ENCODE data around the gene ZBP1.
A peak's percentile ranks its signal among the peaks of the same experiment; 100 is the strongest.

ZBP1 gene

GRCh38 chr20:57620999-57621398 lies 773 bp upstream of the ZBP1 start:
- H3K27me3 ChIP-seq (ENCODE audit: insufficient read depth, low read depth): no peaks in the 10 kb centered on the region
- H3K27ac ChIP-seq: peak overlapping the region; percentile 89
- peak overlapping the region; percentile 56; the same call in 1 of the 2 replicates for H3K9ac ChIP-seq
- no peaks in the 10 kb centered on the region for H4K20me1 ChIP-seq (ENCODE audit: insufficient read depth)
- peak overlapping the region; percentile 55 for H3K4me2 ChIP-seq
- no peak for TF ChIP-seq CTCF (conservative IDR thresholded peaks at IDR 0.05; ENCODE audit: low read depth, low read length)
- H2AFZ ChIP-seq (ENCODE audit: low read depth): peak overlapping the region; percentile 28
- H3K79me2 ChIP-seq (ENCODE audit: insufficient read depth, low read depth): no peaks in the 10 kb centered on the region
- no peak overlapping the region for H3K4me3 ChIP-seq (IDR thresholded peaks at IDR 0.05; ENCODE audit: insufficient read depth, low read depth, low read length)
- peaks cover 64% of the 10 kb centered on the region for H3K4me1 ChIP-seq (ENCODE audit: low read depth, poor library complexity, severe bottlenecking)
- H3K36me3 ChIP-seq (ENCODE audit: insufficient read depth): no peaks in the 10 kb centered on the region

- peak overlapping the region; percentile 89 for H3K27ac ChIP-seq
- H4K20me1 ChIP-seq (ENCODE audit: insufficient read depth): no peaks in the 10 kb centered on the region
- no peak overlapping the region for H3K4me3 ChIP-seq (IDR thresholded peaks at IDR 0.05; ENCODE audit: insufficient read depth, low read depth, low read length)
- no peaks in the 10 kb centered on the region for H3K27me3 ChIP-seq (ENCODE audit: insufficient read depth, low read depth)
- peak overlapping the region; percentile 70 for H3K9ac ChIP-seq
- H3K4me2 ChIP-seq: peak overlapping the region; percentile 99
- H2AFZ ChIP-seq (ENCODE audit: low read depth): peak overlapping the region; percentile 41
- 0 out of 2 replicates have a peak, but pooled peaks have one; percentile 0 for TF ChIP-seq CTCF (conservative IDR thresholded peaks at IDR 0.05; ENCODE audit: low read depth, low read length)
- H3K36me3 ChIP-seq (ENCODE audit: insufficient read depth): no peaks in the 10 kb centered on the region
- H3K79me2 ChIP-seq (ENCODE audit: insufficient read depth, low read depth): no peaks in the 10 kb centered on the region
- H3K4me1 ChIP-seq (ENCODE audit: low read depth, poor library complexity, severe bottlenecking): peaks cover 69% of the 10 kb centered on the region
Observed at GRCh38 chr20:57619051-57619831, 985 bp downstream of the ZBP1 start.

GRCh38 chr20:57618764-57619050 lies 1.5 kb downstream of the ZBP1 start:
- no peak for TF ChIP-seq CTCF (conservative IDR thresholded peaks at IDR 0.05; ENCODE audit: low read depth, low read length)
- Histone ChIP-seq H4K20me1 (ENCODE audit: insufficient read depth) (no peaks in the 10 kb centered on the region), H3K27ac (peak overlapping the region; percentile 89), H3K4me1 (ENCODE audit: low read depth, poor library complexity, severe bottlenecking) (peaks cover 69% of the 10 kb centered on the region), H2AFZ (ENCODE audit: low read depth) (peak overlapping the region; percentile 41), H3K9ac (peak overlapping the region; percentile 70), H3K4me3 (IDR thresholded peaks at IDR 0.05; ENCODE audit: insufficient read depth, low read depth, low read length) (no peak overlapping the region), H3K4me2 (peak overlapping the region; percentile 99), H3K79me2 (ENCODE audit: insufficient read depth, low read depth) (no peaks in the 10 kb centered on the region), H3K27me3 (ENCODE audit: insufficient read depth, low read depth) (no peaks in the 10 kb centered on the region), H3K36me3 (ENCODE audit: insufficient read depth) (no peaks in the 10 kb centered on the region)

- peak overlapping the region; percentile 99 for H3K4me2 ChIP-seq
- no peaks in the 10 kb centered on the region for H3K36me3 ChIP-seq (ENCODE audit: insufficient read depth)
- no peaks in the 10 kb centered on the region for H4K20me1 ChIP-seq (ENCODE audit: insufficient read depth)
- no peak overlapping the region for H3K4me3 ChIP-seq (IDR thresholded peaks at IDR 0.05; ENCODE audit: insufficient read depth, low read depth, low read length)
- no peaks in the 10 kb centered on the region for H3K79me2 ChIP-seq (ENCODE audit: insufficient read depth, low read depth)
- peaks cover 69% of the 10 kb centered on the region for H3K4me1 ChIP-seq (ENCODE audit: low read depth, poor library complexity, severe bottlenecking)
- peak overlapping the region; percentile 70 for H3K9ac ChIP-seq
- TF ChIP-seq CTCF (conservative IDR thresholded peaks at IDR 0.05; ENCODE audit: low read depth, low read length): 0 out of 2 replicates have a peak, but pooled peaks have one; percentile 1
- H3K27me3 ChIP-seq (ENCODE audit: insufficient read depth, low read depth): no peaks in the 10 kb centered on the region
- peak overlapping the region; percentile 41; the same call in 1 of the 2 replicates for H2AFZ ChIP-seq (ENCODE audit: low read depth)
- H3K27ac ChIP-seq: peak overlapping the region; percentile 89
Observed at GRCh38 chr20:57618091-57618763, 2.0 kb downstream of the ZBP1 start.
